SK-N-MC (cell line): ENCODE measurements around the gene ZNF19.

Source experiments
- EZH2 ChIP-seq: fragments of 200-600 bp; sonication (generic); IDR thresholded peaks from one replicate; pipeline ENCODE4 v1.6.1; 2017; ENCODE audit warnings: antibody characterized with exemption
- FOXP2 ChIP-seq: optimal IDR thresholded peaks from 2 replicates; pipeline ENCODE3; 2011; ENCODE audit warnings: mild to moderate bottlenecking, moderate library complexity; ENCODE audit not compliant: insufficient read depth; ENCODE audit errors: extremely low read length, control extremely low read depth
- POLR2AphosphoS5 ChIP-seq: IDR thresholded peaks from 2 replicates; pipeline ENCODE4 v1.6.1; 2012; ENCODE audit warnings: mild to moderate bottlenecking, low read depth, low read length, borderline replicate concordance

DNA sequence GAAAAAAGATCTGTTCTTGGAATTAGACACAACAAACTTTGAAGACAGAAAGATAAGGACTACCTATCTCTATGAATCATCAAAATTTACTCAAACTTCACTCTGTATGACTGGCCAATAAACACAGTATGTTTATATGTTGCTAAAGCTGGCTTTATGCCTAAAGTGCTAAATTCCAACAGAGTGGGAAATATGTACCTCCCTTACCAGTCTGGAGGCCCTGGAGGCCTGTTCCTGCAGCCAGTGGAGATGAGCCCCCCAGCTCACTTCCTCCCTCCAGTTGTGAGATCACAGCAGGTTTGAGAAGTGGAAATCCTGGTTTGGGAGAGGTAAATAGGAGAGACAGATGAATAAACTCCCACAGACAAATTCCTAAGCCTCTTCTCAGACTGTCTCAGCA is 36.1 kb downstream of the ZNF19 start:
- TF ChIP-seq POLR2AphosphoS5 (no peak), EZH2 (no peak), FOXP2 (no peak)
